OCI-LY3 (cell line): ENCODE measurements around the gene UGP2.

Experiments
- EZH2phosphoT487 ChIP-seq: fragments of 200-600 bp; shearing (Covaris generic); IDR thresholded peaks from 2 replicates; pipeline ENCODE4 v1.6.1; 2018; ENCODE audit warnings: antibody characterized with exemption, mixed run types, low read depth
- TF ChIP-seq, protein P1 (sequence below): fragments of 200-600, 300-600 bp; sonication (generic); IDR thresholded peaks from 2 replicates; pipeline ENCODE4 v1.5.1; 2014; ENCODE audit warnings: antibody characterized with exemption, low read length, low read depth

GRCh38 chr2:63811063-63811462 lies 30.6 kb upstream of the UGP2 start:
- TF ChIP-seq, protein P1, sequence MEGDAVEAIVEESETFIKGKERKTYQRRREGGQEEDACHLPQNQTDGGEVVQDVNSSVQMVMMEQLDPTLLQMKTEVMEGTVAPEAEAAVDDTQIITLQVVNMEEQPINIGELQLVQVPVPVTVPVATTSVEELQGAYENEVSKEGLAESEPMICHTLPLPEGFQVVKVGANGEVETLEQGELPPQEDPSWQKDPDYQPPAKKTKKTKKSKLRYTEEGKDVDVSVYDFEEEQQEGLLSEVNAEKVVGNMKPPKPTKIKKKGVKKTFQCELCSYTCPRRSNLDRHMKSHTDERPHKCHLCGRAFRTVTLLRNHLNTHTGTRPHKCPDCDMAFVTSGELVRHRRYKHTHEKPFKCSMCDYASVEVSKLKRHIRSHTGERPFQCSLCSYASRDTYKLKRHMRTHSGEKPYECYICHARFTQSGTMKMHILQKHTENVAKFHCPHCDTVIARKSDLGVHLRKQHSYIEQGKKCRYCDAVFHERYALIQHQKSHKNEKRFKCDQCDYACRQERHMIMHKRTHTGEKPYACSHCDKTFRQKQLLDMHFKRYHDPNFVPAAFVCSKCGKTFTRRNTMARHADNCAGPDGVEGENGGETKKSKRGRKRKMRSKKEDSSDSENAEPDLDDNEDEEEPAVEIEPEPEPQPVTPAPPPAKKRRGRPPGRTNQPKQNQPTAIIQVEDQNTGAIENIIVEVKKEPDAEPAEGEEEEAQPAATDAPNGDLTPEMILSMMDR = no peak
- TF ChIP-seq EZH2phosphoT487 = no peak
